Measurements from ENCODE around the gene ALX3.

- TF ChIP-seq POLR2AphosphoS5 (IDR thresholded peaks at IDR 0.05; ENCODE audit: low read depth, low read length) (no peak), POLR2A (IDR thresholded peaks at IDR 0.05; ENCODE audit: low read depth, low read length) (no peak), TAF1 (IDR thresholded peaks at IDR 0.05; ENCODE audit: borderline replicate concordance, low read depth, low read length) (no peak)
Measured at GRCh38 chr1:110106013-110106941, 35.8 kb upstream of the ALX3 start.
